NCI-H526 (cell line): ENCODE results near the gene MFSD1.

ENCODE experiments used
- DNase-seq, 2 experiments: peaks; one replicate each; lab custom pipeline; 2025; lab: John Stamatoyannopoulos, UW

Gene MFSD1, protein sequence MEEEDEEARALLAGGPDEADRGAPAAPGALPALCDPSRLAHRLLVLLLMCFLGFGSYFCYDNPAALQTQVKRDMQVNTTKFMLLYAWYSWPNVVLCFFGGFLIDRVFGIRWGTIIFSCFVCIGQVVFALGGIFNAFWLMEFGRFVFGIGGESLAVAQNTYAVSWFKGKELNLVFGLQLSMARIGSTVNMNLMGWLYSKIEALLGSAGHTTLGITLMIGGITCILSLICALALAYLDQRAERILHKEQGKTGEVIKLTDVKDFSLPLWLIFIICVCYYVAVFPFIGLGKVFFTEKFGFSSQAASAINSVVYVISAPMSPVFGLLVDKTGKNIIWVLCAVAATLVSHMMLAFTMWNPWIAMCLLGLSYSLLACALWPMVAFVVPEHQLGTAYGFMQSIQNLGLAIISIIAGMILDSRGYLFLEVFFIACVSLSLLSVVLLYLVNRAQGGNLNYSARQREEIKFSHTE

DNA sequence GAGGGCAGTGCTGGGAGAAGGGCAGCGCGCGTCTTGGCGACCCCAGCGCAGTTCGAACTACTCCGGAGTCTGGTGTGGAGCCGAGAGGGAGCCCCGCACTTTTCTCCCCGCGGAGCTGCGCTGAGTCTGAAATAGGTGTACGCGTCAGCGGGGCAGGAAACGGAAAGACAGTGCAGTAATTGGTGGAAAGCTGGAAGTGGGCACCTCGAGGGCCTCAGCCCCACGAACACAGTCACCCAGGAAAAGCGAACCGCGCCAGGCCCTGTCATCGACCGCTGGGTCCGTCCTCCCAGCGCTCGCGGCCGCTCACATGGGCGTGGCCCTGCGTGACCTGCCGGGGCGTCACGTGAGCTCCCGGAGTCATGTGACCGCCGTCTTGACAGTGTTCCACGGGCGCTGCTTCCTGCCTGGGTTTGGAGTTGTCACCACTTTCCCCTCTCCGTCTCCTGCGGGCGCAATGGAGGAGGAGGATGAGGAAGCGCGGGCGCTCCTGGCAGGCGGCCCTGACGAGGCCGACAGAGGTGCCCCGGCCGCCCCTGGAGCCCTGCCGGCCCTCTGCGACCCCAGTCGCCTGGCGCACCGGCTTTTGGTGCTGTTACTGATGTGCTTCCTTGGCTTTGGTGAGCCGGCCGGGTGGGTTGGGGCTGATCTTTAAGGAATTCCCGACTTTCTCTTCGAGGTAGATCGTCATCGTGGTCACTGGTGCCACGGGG, at the start of gene MFSD1:
Gene MFSD1 (plus strand): TSS at position 359 of the 713 bp plus-strand sequence. CDS start 99 bp downstream, at position 458.
- peak; percentile 69 to 91 for DNase-seq

- no peak for DNase-seq
These were observed 48.0 kb upstream of the MFSD1 start for GRCh38 chr3:158753854-158754253.

DNA sequence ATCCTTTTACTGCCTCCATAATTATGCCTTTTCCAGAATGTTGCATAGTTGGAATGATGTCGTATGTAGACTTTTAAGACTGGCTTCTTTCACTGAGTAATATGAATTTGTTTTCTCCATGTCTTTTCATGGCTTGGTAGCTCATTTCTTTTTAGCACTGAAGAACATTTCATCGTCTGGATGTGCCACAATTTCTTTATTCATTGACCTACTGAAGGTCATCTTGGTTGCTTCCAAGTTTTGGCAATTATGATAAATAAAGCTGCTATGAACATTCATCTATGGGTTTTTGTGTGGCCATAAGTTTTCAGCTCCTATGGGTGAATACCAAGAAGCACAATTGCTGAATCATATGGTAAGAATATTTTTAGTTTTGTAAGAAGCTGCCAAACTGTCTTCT, 46.4 kb upstream of the MFSD1 start:
- no peak for DNase-seq

GRCh38 chr3:158761350-158761749, 40.5 kb upstream of the MFSD1 start:
- peak; percentile 13 to 15 for DNase-seq

DNA sequence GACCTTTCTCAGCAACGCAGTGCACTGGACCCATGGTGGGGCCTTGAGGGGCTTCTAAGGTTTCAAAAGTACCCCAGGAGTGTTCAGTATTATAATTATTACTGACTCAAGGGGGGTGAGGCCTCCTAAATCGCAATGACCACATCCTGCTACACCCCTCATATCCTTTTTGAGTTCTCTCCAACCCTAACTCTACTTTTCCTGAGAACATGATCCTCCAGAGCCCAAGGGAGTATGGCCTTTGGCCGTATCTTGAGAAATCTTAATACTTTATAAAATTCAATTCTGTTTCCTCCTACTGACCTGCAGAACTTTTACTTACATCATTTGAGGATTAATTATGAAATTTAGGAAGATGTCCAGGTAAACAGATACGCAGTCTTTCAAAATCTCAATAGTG, 39.2 kb upstream of the MFSD1 start:
- DNase-seq: no peak

GRCh38 chr3:158763421-158763820, 38.4 kb upstream of the MFSD1 start:
- DNase-seq: no peak

GRCh38 chr3:158765518-158766205, 36.2 kb upstream of the MFSD1 start:
- DNase-seq: no peak

GRCh38 chr3:158766364-158766763, 35.5 kb upstream of the MFSD1 start:
- no peak for DNase-seq

DNA sequence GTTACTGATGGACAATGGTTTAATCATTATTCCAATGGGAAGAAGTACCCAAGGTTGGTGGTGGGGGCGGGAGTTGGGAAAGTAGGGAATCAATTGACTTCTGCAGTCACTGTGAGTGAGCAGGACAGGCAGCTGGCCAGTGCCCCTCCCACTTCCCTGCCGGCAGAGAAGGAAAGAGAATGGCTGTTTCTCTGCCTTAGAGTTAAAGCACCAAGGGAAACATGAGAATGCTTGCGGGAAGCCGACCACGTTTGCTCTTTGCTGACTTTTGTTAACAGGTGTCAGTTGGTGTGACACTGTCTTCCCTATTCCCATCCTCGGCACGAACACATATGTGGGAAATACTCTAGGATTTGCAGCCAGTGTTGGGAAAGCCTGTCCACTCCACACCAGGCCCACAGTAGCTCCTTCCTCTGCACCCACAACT, 33.5 kb upstream of the MFSD1 start:
- no peak for DNase-seq

GRCh38 chr3:158768881-158769543, 32.8 kb upstream of the MFSD1 start:
- DNase-seq: no peak

- DNase-seq: no peak
These were observed 32.3 kb upstream of the MFSD1 start for GRCh38 chr3:158769549-158769948.

- DNase-seq: no peak
These were observed 31.7 kb upstream of the MFSD1 start for GRCh38 chr3:158769952-158770740.

- DNase-seq: no peak
These were observed 31.0 kb upstream of the MFSD1 start for GRCh38 chr3:158770741-158771350.

- DNase-seq: no peak
These were observed 30.3 kb upstream of the MFSD1 start for GRCh38 chr3:158771577-158771976.

GRCh38 chr3:158771982-158772381, 29.9 kb upstream of the MFSD1 start:
- DNase-seq: peak in 1 of 2 experiments; percentile 11

DNA sequence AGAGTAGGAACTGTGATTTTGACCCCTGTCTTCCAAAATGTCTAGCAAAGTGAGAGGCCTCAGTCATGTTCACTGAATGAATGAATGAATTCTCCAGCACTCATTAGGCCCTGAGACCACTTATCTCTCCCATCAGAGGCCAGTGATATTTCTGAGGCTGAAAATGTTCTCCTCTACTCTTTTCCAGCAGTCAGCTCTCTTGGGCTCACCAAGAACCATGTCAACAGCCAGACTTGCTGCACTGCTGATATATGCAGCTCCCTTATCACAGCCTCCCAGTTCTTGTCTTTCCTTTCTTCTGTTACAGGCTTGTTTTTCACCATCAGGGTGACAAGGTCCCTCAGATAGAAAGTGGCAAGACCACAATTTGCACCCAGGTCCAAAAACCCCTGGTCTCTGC, 28.7 kb upstream of the MFSD1 start:
- no peak for DNase-seq

DNA sequence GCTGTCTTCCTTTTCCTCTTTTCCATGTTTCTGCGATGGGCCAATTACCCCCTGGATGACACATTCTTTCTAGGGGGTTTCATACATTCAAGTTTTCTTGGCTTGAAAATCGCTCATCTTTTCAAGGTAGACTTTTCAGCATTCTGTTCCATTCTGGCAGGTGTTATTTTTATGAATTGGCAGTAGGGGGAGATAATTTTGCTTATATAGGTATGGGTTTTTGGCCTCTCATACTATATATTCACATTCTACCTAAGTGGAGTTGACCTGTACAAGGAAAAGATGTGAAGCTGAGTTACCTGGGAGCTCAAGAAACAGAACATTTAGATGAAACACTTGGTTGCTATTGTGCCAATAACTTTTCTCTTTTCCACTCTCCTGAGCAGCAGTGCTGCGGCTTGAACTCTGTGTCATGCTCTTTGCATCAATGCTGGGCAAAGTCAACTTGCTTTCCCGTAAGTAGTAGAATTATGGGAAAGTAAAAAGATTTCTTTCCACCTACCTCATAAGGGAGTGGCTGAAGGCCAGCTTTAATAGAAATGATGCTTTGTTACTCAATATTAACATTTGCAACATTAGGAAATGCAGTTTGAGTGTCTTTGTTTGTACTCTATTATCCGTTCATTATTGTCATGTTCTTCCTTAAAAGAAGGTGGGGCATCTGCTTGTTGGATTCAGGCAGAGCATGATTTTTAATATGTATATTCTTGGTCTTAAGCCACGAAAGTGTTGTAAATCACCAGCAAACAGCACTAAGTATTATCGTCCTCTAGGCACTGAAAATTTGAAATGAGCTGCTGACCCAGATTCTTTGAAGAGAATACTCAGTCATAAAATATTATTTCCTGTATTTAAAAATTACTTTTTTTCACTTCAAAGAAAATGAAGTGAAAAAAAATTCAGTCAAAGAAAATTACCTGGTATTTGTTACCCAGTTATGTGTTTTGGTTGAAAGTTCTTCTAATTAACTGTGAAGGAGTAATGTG, 27.7 kb upstream of the MFSD1 start:
- no peak for DNase-seq

GRCh38 chr3:158774965-158775364, 26.9 kb upstream of the MFSD1 start:
- DNase-seq: no peak
